G401 (cell line): Measurements from ENCODE around the gene HIGD1B. TPM values are rescaled to one million over a fixed set of nuclear protein-coding genes. Genes with fewer than 3 reads are reported as not detected.

Experiments
- DNase-seq: peaks from one replicate; pipeline ENCODE4 v3.0.0-alpha.2; 2015; ENCODE audit warnings: low spot score
- in situ Hi-C: cut with HindIII; loops from 2 replicates; pipeline ENCODE4 v1.10.0; 2016; ENCODE audit warnings: low sequenced_read_pairs, mixed read lengths
- total RNA-seq: library from RNA; depleted of rRNA; stranded (reverse); fragments of >200 nt; shearing (Covaris generic); gene quantifications from 2 replicates; pipeline ENCODE4 v1.2.3, GENCODE V29; 2014

HIGD1B gene
- total RNA-seq, 1 experiment from 2014 or later = not detected

DNA sequence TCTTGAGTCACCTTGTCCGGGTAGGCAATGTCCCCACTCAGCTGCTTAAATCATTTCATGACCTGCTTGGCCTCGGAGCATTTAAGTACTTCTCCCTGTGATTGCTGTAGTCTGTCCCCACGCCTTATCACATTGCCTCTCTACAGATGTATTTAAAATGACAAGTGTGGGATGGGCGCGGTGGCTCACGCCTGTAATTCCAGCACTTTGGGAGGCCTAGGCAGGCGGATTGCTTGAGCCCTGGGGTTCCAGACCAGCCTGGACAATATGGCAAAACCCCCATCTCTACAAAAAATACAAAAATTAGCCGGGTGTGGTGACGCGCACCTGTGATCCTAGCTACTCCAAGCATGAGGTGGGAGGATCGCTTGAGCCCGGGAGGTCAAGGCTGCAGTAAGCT, 16.3 kb upstream of the HIGD1B start:
- in situ Hi-C loops = no loop called here
- no peak for DNase-seq

DNA sequence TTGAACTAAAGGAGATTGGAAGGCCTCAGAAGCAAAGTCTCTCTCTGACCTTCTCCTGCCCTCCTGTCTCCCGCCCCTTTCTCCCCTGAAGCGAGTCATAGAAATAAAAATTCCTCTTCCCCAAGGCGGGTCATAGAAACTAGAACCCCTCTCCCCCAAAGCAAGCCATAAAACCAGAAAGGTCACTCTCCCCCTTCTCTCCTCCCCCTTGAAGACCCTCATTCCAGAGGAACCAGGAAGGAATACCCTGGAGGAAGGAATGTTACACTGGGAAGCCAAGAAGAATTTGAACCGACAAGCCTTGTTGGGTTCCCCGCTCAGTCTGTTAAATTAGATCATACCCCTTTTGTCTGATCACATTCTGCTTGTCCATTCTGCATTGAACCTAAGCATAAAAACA, 14.9 kb upstream of the HIGD1B start:
- DNase-seq = no peak
- in situ Hi-C loops = no loop called here

DNA sequence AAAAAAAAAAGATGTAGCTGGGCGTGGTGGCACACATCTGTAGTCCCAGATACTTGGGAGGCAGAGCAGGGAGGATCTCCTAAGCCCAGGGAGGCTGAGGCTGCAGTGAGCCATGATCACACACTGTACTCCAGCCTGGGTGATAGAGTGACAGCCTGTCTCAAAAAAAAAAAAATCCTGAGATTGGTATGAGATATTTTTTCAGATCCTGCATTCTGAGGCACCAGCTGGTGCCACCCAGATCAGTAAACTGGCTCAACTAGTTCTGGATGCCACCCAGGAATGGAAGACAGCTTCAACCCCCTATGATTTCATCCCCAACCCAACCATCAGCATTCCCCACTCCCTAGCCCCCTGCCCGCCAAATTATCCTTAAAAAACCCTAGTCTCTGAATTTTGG, 10.5 kb upstream of the HIGD1B start:
- in situ Hi-C loops = no loop called here

DNA sequence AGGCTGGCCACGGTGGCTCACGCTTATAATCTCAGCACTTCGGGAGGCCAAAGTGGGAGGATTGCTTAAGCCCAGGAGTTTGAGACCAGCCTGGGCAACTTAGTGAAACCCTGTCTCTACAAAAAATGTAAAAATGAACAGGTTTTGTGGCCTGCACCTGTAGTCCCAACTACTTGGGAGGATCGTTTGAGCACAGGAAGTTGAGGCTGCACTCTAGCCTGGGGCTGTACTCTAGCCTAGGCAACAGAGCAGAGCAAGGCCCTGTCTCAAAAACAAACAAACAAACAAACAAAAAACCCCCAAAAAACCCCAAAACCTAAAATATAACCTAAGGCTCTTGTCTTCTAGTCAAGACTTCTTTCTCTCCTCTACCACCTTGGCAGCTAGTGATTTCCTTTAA, 7.4 kb upstream of the HIGD1B start:
- in situ Hi-C loops = no loop called here
- DNase-seq = no peak

More for the DNA sequence above, 10.5 kb upstream of the HIGD1B start:
- no peak for DNase-seq

DNA sequence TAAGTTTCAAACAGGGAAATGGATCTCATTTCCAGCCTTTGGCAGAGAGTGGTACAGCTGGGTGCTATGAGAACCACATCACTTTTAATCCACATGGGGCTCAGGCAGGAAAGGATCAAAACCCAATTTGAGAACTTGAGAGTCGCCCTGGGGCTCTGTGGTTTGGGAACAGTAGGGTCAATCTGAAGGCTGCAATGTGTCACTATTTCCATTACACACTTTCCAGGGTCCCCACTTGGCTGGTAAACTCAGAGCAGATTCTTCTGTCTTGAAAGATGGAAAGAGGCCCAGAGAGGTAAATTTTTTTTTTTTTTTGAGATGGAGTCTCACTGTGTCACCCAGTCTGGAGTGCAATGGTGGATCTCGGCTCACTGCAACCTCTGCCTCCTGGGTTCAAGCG, 6.7 kb upstream of the HIGD1B start:
- DNase-seq = no peak
- in situ Hi-C loops = no loop called here

DNA sequence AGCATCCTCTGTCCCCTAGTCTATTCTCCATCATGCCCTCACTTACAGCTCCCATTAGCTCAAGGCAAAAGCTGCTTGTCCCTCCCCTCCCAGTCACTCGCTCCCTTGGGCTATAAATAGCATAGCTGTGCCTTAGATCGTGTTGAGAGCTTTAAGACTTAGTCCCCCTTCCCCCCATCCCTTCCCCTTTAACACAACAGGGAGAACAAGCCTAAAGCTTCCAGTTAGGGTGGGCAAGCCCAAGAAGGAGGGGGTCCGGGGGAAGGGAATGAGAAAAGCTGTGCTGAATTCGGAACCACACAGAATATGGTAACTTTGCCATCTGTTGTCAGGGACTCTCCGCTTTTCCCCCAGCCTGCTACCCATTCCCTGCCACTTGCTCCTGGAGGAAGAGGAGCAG, 4.9 kb upstream of the HIGD1B start:
- in situ Hi-C loops = no loop called here
- peak; percentile 41 for DNase-seq

DNA sequence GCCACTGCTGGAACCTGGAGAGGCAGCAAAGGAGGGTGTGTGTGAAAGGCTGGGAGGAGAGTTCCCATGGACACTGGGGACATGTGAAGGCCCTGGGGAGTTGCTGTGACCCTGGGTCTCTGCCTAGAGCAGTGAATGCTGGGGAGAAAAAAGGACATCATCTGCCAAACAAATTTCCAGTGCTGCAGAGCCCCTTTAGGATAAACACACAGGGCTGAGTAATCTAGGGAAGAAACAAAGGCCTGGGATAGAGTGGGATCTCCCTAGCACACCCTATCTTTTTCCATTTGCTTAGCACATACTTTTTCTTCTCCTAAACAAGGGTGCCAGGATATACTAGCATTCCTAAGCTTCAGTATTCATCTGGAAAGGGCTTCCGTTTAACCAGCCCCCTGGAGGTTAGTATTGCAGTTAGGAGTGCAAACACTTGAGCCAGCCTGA, 3.3 kb upstream of the HIGD1B start:
- in situ Hi-C loops = no loop called here
- no peak for DNase-seq

DNA sequence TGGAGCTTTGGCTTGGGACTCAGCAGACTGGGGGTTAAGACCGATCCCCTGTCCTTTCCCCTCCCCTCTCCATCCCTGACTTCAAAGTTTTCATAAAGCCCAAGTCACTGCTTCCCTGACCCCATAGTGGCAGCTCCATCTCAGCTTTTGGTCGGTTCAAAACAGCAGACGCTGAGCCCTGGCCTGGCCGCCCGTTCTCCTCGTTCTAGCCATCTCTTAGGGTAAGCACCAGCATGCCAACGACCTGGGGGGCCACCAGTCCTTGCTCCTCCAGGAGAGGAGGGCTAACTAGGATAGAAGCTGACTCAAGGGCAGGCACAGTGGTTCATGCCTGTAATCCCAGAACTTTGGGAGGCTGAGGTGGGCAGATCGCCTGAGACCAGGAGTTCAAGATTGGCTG, 1.5 kb upstream of the HIGD1B start:
- no peak for DNase-seq
- in situ Hi-C loops = no loop called here

DNA sequence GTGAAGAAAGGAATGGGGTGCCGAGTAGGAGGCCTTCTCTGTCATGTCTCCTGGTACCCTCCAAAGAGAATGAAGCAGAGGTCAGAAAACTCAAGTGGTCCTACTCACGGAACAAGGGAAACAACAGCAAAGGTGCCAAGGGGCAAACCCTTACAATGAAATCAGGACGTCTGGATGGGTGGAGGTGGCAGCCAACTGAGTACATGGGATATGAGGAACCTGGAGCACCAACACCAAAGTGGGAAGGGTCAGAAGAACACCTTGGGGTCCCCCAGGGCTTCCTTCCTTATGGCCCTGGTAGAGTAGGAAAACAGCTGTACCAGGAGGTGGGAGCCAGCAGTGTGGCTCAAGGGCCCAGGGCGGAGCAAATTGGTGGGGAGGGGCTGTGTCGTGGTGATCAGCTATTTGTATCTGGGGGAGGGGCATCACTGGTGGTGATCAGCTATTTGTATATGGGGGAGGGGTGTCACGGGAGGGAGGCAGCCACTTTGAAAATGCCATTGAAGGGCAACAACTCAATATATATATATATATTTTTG, 643 bp downstream of the HIGD1B start:
- no peak for DNase-seq

DNA sequence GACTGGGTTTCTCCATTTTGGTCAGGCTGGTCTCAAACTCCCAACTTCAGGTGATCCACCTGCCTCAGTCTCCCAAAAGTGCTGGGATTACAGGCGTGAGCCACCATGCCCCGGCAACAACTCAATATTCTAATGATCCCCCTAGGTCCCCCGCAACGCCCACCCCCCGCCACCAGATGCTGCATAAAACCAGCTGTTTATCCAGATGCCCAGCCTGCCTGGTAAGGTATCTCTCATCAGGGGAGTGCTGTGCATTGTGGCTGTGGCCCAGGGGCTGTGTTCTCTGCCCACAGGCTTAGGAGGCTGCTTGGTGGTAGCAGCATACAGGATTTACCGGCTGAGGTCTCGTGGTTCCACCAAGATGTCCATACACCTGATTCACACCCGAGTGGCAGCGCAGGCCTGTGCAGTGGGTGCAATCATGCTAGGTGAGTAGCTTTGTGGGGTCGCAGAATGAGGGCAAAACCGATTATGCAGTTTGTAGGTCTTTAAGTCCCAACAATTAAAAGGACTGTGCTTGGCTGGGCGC, 1.3 kb downstream of the HIGD1B start:
- in situ Hi-C loops = no loop called here
- no peak for DNase-seq

More for the DNA sequence above, 643 bp downstream of the HIGD1B start:
- in situ Hi-C loops = no loop called here

DNA sequence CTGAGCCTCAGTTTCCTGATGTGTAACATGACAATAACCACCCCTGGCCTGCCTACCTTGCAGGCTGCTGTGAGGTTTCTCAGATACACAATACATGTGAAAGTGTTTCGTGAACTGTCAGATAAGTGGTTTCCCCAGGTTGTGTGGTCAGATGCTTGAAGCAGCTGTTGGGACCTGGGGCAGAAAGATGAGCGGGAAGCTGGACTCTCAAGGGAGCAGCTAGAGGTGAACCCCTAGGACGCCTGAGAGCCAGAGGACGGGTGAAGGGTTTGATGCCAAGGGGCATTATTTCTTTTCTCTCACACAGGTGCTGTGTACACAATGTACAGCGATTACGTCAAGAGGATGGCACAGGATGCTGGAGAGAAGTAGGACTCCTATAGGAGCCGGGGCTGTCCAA, 2.3 kb downstream of the HIGD1B start:
- DNase-seq = no peak
- in situ Hi-C loops = no loop called here

DNA sequence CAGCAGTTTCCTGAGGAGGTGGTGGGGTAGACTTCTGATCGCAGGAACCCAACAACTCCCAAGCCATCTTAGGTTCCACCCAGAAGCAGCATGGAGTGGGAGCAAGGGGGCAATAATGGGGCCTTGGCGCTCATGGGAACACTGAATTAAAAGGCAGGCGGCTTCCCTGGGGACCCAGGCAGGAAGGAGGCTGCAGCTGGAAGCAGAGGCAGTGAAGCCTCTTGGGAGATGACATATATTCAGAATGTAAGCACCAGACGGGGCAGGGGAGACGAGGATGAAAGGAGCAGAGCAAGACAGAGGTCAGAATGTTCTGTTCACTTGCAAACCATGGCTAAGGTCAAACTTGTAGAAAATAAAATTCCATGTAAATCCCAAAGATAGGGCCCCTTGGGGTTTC, 2.9 kb downstream of the HIGD1B start:
- DNase-seq = no peak
- in situ Hi-C loops = no loop called here

DNA sequence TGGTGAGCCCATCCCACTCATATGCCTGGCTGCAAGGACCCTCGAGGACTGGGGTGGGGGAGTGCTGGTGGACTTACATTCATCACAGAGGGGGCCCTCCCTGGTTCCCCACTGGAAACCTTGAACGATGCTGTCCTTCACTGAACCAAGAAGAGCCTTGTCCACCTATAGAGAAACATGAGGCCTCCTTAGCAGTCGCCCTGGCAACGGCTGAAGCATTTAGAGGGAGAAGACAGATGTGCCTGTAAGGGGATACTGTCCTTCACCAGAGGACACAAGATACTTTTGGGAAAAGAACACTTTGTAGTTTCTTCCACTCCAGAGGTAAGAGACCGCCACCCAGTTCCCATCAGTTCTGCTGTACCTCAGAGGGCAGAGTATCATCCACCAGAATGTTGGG, 6.5 kb downstream of the HIGD1B start:
- DNase-seq = no peak
- in situ Hi-C loops = no loop called here

DNA sequence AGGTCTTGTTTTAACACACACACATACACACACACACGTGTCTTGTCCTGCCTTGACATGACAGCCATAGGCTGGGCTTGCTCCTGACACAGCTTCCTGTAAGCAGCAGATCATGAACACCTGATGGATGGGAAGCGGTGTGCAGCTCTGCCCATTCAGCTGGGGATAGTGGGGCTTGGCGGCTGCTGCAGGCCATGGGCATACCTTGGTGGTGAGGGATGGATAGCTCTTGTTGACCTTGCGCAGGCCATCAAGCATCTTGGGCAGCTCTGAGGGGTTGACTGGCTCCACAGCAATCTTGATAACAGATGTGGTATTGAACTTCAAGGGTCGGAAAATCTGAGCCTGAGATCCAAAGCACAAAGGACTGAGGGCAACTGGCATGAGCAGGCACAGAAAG, 12.0 kb downstream of the HIGD1B start:
- DNase-seq = no peak
- in situ Hi-C loops = no loop called here

DNA sequence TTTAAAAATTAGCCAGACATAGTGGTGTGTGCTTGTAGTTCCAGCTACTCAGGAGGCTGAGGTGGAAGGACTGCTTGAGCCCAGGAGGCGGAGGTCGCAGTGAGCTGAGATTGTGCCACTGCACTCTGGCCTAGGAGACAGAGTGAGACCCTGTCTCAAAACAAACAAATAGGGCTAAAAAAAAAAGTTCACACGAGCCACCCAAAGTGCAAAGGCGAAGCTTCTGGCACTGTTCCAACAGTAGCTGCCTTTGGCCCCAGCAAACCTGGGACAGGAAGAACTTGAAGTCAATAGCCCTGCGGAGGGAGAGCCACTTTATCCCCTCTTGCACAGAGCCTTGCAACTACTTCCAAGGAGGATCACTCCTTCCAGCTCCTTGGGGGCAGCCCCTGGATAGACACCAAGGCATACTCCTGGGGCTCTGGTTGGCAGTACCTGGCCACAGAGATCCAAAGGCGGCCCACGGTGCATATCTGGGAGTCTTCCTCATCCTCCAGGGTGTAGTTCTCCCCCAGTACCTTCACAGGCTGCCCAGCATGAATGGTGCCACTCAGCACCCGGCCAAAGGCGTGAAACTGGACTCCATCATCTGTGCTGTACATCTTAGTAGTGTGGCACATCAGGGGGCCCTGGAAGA, 14.7 kb downstream of the HIGD1B start:
- in situ Hi-C loops = no loop called here
- DNase-seq = no peak

DNA sequence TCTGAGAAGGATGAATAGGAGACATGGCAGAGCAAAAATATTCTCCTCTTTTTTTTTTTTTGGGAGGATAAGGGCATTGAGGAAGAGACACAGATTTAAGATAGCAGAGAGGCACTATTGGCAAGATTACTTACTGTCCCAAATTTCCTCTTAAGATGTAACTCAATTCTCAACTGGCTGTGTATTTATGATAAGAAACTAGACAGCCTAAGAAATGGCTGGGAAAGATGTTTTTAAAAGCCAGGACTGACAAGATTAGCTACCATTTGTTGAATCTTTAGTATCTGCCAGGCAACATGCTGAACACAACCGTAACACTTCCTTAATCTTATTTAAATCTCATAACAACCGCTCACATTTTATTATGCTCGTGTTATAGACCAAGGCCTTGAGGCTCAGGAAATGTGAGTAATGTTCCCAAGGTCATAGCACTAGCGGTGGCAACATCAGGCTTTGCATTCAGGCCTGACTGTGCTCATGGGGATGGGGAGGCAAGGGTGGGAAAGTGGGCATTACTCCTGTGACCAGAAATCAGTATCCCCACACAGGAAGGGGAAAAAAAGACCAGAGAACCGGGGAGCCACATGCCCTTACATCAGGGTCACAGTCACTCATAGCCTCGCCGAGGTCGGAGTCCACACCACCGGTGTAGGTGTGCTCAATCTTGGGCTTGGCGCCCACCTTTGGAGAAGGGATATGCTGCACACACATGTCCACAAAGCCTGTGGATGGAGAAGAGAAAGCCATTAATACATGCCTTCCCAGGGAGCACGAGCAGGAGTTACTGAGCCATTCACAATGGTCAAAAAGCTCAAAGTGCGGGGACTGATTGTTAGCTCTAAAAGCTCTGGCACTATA, 15.6 kb downstream of the HIGD1B start:
- no peak for DNase-seq
- in situ Hi-C loops = no loop called here

DNA sequence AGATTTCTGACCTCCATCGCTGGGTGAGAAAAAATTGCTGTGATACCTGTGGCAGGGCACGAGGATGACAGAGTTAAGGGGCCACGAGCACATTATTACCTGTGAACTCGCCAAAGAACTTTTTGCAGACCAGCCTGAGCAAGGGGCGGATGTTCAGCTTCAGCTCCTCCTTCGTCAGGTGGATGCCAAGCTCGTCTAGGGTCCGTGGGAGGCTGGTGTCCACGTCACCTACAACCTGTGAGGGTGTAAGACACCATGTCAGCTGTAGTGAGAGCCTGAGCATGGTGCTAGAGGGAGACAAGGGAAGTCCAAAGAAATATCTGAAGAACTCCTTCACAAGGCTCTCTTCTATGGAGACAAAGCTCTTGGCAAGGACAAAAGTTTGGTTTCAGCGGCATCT, 17.1 kb downstream of the HIGD1B start:
- in situ Hi-C loops = no loop called here
- DNase-seq = no peak

DNA sequence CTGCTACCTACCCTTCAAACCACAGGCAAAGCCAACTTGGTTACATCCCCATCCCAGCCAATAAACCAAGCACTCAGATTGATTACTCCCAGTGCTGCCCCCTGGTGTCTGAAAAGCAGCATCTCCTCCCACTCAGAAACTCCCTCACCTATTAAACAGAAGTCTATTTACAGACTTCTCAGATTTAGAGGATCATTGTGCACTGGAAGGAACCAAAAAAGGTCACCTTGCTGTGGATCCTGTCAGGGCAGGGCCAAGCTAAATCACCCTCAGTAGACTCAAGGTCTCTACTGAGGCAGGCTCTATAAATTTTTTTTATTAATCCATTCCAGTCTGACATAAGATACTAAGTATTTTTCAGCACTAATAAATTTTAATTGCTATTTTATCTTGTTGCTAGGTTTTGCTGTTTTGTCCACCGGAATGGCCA, 17.6 kb downstream of the HIGD1B start:
- DNase-seq = peak; percentile 87
- in situ Hi-C loops = no loop called here

DNA sequence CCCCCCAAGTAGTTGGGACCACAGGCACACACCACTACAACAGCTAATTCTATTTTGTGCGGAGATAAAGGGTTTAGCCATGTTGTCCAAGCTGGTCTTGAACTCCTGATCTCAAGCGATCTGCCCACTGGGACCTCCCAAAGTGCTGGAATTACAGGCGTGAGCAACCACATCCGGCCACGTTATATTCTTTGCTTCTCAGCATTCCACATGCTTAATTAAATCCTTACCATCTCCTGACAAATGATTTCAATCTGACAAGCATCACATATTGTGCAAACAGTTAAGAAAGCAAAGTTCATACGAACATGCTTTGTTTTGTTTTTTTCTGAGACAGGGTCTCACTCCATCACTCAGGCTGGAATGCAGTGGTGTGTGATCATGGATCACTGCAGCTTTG, 18.2 kb downstream of the HIGD1B start:
- in situ Hi-C loops = no loop called here
- no peak for DNase-seq

DNA sequence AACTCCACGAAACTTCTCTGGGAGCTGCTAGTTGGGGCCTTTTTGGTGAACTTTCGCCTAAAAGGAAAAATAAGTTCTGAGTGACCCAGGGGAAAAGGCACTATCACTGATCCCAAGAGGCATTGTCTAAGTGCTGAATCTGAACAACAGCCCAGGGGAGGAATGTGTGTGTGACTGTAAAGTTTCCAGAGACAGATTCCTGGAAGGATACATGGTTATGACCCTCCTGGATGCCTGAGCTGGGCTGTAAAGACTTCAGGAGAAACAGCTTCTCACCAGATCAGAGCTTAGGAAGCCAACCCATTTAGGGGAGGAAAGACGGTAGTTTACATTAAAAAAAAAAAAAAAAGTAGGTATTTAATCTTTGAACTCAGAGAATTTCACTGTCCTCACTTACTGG, 20.2 kb downstream of the HIGD1B start:
- in situ Hi-C loops = no loop called here
- DNase-seq = no peak
